Measurements from ENCODE around the gene C3orf62. TPM values are rescaled to one million over a fixed set of nuclear protein-coding genes. Genes with fewer than 3 reads are reported as not detected.
"Not testable (repeated sequence)": the region's sequence is repeated elsewhere in the genome, so short reads cannot be mapped to it uniquely, and the experiment has no call there.

C3orf62 gene
- total and polyA plus RNA-seq, 5 experiments from 2014 or later: 0.73 to 12.1 (median 1.4) TPM

GRCh38 chr3:49237344-49237743 lies 39.7 kb downstream of the C3orf62 start:
- POLR2A ChIA-PET: no interaction called here
- Mint-ChIP-seq H3K9me3 (peaks cover 3 to 40% (median 11%) of the 10 kb centered on the region in 9 donors), H3K27me3 (peaks cover 0 to 7% (median 4%) of the 10 kb centered on the region in 5 donors), H3K36me3 (peaks cover 3 to 15% (median 12%) of the 10 kb centered on the region in 3 donors), H3K4me1 (peaks cover 0 to 7% (median 0%) of the 10 kb centered on the region in 4 donors), H3K27ac (no peak overlapping the region), H3K4me3 (no peak overlapping the region)
- DNase-seq (no peak), ATAC-seq (no peak)

DNA sequence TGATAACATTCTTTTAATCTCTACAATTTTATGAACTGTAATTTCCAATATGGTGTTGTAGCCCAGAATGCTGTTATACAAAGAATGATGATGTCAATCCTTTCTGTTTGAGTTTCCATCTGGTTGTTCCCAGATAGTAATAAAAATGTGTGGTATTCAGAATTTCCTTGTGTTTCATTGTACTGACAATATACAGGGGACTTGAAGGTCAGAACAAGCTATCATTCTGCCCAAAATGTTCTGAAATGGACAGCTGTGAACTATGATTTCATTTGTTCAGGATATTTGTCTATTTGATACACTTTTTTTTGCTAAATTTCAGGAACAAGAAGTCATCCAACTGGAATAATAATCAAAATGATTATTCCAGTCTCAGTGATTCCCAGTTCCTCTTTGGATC lies 40.8 kb downstream of the C3orf62 start:
- POLR2A ChIA-PET: no interaction called here
- no peak overlapping the region for H3K4me3 Mint-ChIP-seq
- peaks cover 0 to 7% (median 0%) of the 10 kb centered on the region in 4 donors for H3K4me1 Mint-ChIP-seq
- ATAC-seq: no peak
- no peak overlapping the region for H3K27ac Mint-ChIP-seq
- peaks cover 0 to 4% (median 3%) of the 10 kb centered on the region in 5 donors for H3K27me3 Mint-ChIP-seq
- peaks cover 7 to 46% (median 21%) of the 10 kb centered on the region in 9 donors for H3K9me3 Mint-ChIP-seq
- peaks cover 3 to 23% (median 17%) of the 10 kb centered on the region in 3 donors for H3K36me3 Mint-ChIP-seq
- no peak for DNase-seq

GRCh38 chr3:49228817-49229216 lies 48.2 kb downstream of the C3orf62 start:
- not testable (repeated sequence) for H3K4me1 Mint-ChIP-seq, DNase-seq, ATAC-seq, H3K27me3 Mint-ChIP-seq, H3K27ac Mint-ChIP-seq, H3K4me3 Mint-ChIP-seq
- Mint-ChIP-seq H3K9me3 (peaks cover 16 to 78% (median 49%) of the 10 kb centered on the region in 9 donors), H3K36me3 (peaks cover 2 to 50% (median 33%) of the 10 kb centered on the region in 3 donors)
- POLR2A ChIA-PET: interaction anchor here (0.6 kb wide), 1 partner anchor 36 kb away, joined by 5 read pairs; no protein-coding TSS in a partner anchor

DNA sequence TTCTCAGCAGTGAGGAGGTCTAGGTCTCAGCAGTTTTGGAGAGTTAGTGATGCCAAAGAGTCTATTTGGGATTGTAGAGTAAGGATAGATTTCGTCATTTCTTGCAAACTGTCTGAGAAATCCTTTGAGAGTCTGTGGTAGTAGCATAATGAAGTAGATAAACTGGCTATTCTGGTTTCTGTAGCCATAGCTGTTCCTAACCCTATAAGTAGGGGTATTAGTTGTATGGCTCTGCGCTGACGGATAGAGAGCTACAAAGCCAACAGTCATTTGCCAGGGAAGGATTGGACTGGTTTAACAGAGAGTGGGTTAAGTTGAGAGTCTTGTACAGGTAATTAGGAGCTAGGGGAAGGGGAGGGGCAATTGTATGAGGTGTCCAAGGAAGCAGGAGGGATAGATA lies 55.0 kb downstream of the C3orf62 start:
- POLR2A ChIA-PET: no interaction called here

GRCh38 chr3:49220985-49221563 lies 56.0 kb downstream of the C3orf62 start:
- not testable (repeated sequence) for ATAC-seq, H3K27ac Mint-ChIP-seq, H3K4me3 Mint-ChIP-seq, H3K4me1 Mint-ChIP-seq, H3K27me3 Mint-ChIP-seq, H3K9me3 Mint-ChIP-seq, DNase-seq, H3K36me3 Mint-ChIP-seq
- POLR2A ChIA-PET: interaction anchor here (0.7 kb wide), 1 partner anchor 153 kb away, joined by 3 read pairs; no protein-coding TSS in a partner anchor

More for the DNA sequence above, 55.0 kb downstream of the C3orf62 start:
- ATAC-seq: no peak
- no peak overlapping the region for H3K4me3 Mint-ChIP-seq
- no peak for DNase-seq
- peaks cover 0 to 15% (median 10%) of the 10 kb centered on the region in 9 donors for H3K9me3 Mint-ChIP-seq
- no peak overlapping the region for H3K27ac Mint-ChIP-seq
- H3K36me3 Mint-ChIP-seq: peaks cover 0 to 11% (median 8%) of the 10 kb centered on the region in 3 donors
- H3K27me3 Mint-ChIP-seq: peaks cover 0 to 7% (median 0%) of the 10 kb centered on the region in 5 donors
- no peaks in the 10 kb centered on the region for H3K4me1 Mint-ChIP-seq

- DNase-seq (no peak), ATAC-seq (no peak)
- POLR2A ChIA-PET: no interaction called here
- Mint-ChIP-seq H3K4me3 (no peak overlapping the region), H3K27me3 (peaks cover 0 to 10% (median 0%) of the 10 kb centered on the region in 5 donors), H3K4me1 (no peaks in the 10 kb centered on the region), H3K36me3 (no peaks in the 10 kb centered on the region), H3K9me3 (peaks cover 0 to 5% (median 0%) of the 10 kb centered on the region in 9 donors), H3K27ac (no peak overlapping the region)
These were observed 57.9 kb downstream of the C3orf62 start for GRCh38 chr3:49219132-49219531.

Small RNA genes within 50 kb of the gene (microRNA-seq; reads per million reads assigned to microRNA genes)
- gene MIR4271 (ENCODE audit: borderline microRNAs expressed): not detected

Other genes with a start within 250 kb of the C3orf62 start
- 100 to 1,000 TPM; 121 to 129 TPM for gene IMPDH2, start 247.8 kb downstream of the C3orf62 start, total RNA-seq
- 100 to 1,000 TPM in 2 of 3 donors, 10 to 100 TPM in 1; 97.3 to 121 (median 118) TPM for gene IMPDH2, start 247.8 kb downstream of the C3orf62 start, polyA plus RNA-seq
- gene QRICH1, start 183.2 kb downstream of the C3orf62 start, total RNA-seq: 100 to 1,000 TPM; 194 to 196 TPM
- gene QRICH1, start 183.2 kb downstream of the C3orf62 start, polyA plus RNA-seq: 10 to 100 TPM; 13.6 to 23.6 (median 21.1) TPM
- 100 to 1,000 TPM; 230 to 246 TPM for gene QARS1, start 172.5 kb downstream of the C3orf62 start, total RNA-seq
- gene QARS1, start 172.5 kb downstream of the C3orf62 start, polyA plus RNA-seq: 100 to 1,000 TPM in 1 of 3 donors, 10 to 100 TPM in 2; 89.1 to 125 (median 94.8) TPM
- gene USP19, start 156.4 kb downstream of the C3orf62 start, total RNA-seq: 100 to 1,000 TPM in 1 of 2 experiments, 10 to 100 TPM in 1; 99.9 to 108 TPM
- gene USP19, start 156.4 kb downstream of the C3orf62 start, polyA plus RNA-seq: 10 to 100 TPM; 19.5 to 42.2 (median 29.2) TPM
- 1 to 10 TPM; 1.0 to 1.2 TPM for gene LAMB2, start 144.2 kb downstream of the C3orf62 start, total RNA-seq
- not detected for gene LAMB2, start 144.2 kb downstream of the C3orf62 start, polyA plus RNA-seq
- gene CCDC71, start 110.9 kb downstream of the C3orf62 start, total RNA-seq: 10 to 100 TPM; 44.0 to 44.7 TPM
- 1 to 10 TPM; 1.6 to 2.0 (median 1.8) TPM for gene CCDC71, start 110.9 kb downstream of the C3orf62 start, polyA plus RNA-seq
- 1 to 10 TPM; 7.0 to 7.1 TPM for gene KLHDC8B, start 105.6 kb downstream of the C3orf62 start, total RNA-seq
- 1 to 10 TPM; 3.6 to 4.9 (median 4.2) TPM for gene KLHDC8B, start 105.6 kb downstream of the C3orf62 start, polyA plus RNA-seq
- 100 to 1,000 TPM; 108 to 118 TPM for gene USP4, start 62.8 kb upstream of the C3orf62 start, total RNA-seq
- 10 to 100 TPM; 49.6 to 69.1 (median 50.6) TPM for gene USP4, start 62.8 kb upstream of the C3orf62 start, polyA plus RNA-seq
- gene GPX1, start 81.1 kb upstream of the C3orf62 start, total RNA-seq: 10 to 100 TPM; 73.6 to 83.7 TPM
- 100 to 1,000 TPM; 149 to 249 (median 224) TPM for gene GPX1, start 81.1 kb upstream of the C3orf62 start, polyA plus RNA-seq
- 100 to 1,000 TPM; 235 to 254 TPM for gene RHOA, start 134.7 kb upstream of the C3orf62 start, total RNA-seq
- 100 to 1,000 TPM; 478 to 683 (median 552) TPM for gene RHOA, start 134.7 kb upstream of the C3orf62 start, polyA plus RNA-seq
- 10 to 100 TPM; 34.0 to 34.1 TPM for gene TCTA, start 135.2 kb upstream of the C3orf62 start, total RNA-seq
- gene TCTA, start 135.2 kb upstream of the C3orf62 start, polyA plus RNA-seq: 10 to 100 TPM; 37.6 to 48.8 (median 45.5) TPM
- 1 to 10 TPM; 9.4 to 9.9 TPM for gene AMT, start 145.2 kb upstream of the C3orf62 start, total RNA-seq
- gene AMT, start 145.2 kb upstream of the C3orf62 start, polyA plus RNA-seq: 1 to 10 TPM; 1.6 to 3.1 (median 1.9) TPM
- gene NICN1, start 152.1 kb upstream of the C3orf62 start, total RNA-seq: 10 to 100 TPM; 21.6 to 23.0 TPM
- 1 to 10 TPM; 7.4 to 9.7 (median 8.2) TPM for gene NICN1, start 152.1 kb upstream of the C3orf62 start, polyA plus RNA-seq
- 10 to 100 TPM; 16.8 to 20.3 TPM for gene DAG1, start 193.0 kb upstream of the C3orf62 start, total RNA-seq
- 1 to 10 TPM; 4.6 to 6.4 (median 4.7) TPM for gene DAG1, start 193.0 kb upstream of the C3orf62 start, polyA plus RNA-seq